Effector memory CD8-positive, alpha-beta T cell (primary cell): Measurements from ENCODE around the gene SWT1.
A peak's percentile ranks its signal among the peaks of the same experiment; 100 is the strongest.
"Not testable (repeated sequence)": the region's sequence is repeated elsewhere in the genome, so short reads cannot be mapped to it uniquely, and the experiment has no call there.

ENCODE experiments used
- ATAC-seq: fragments of 150-1000 bp; cut with Tn5 transposase; replicated peaks from 2 replicates; pipeline ENCODE4 v1.10.0; 2021; ENCODE audit warnings: mild to moderate bottlenecking, moderate library complexity
- DNase-seq, 3 experiments: peaks; one replicate each; pipeline ENCODE4 v3.0.0; 2021
- H3K27ac Mint-ChIP-seq, 2 donors: one replicate each; pipeline ENCODE4 v1.8.0; 2022; ENCODE audit warnings: mild to moderate bottlenecking in 2 of 2, mixed read lengths in 2 of 2, moderate library complexity in 2 of 2
- H3K27me3 Mint-ChIP-seq, 2 donors: one replicate each; pipeline ENCODE4 v1.8.0; 2022; ENCODE audit warnings: mixed read lengths in 2 of 2
- H3K36me3 Mint-ChIP-seq: one replicate; pipeline ENCODE4 v1.8.0; 2022; ENCODE audit warnings: mild to moderate bottlenecking, moderate library complexity, mixed read lengths; ENCODE audit not compliant: insufficient read depth
- H3K4me1 Mint-ChIP-seq, 2 donors: one replicate each; pipeline ENCODE4 v1.8.0; 2022; ENCODE audit warnings: low read depth in 2 of 2, mixed read lengths in 2 of 2
- H3K4me3 Mint-ChIP-seq, 2 donors: one replicate each; pipeline ENCODE4 v1.8.0; 2022; ENCODE audit warnings: mild to moderate bottlenecking in 2 of 2, mixed read lengths in 2 of 2, moderate library complexity in 2 of 2
- H3K9me3 Mint-ChIP-seq, 2 donors: one replicate each; pipeline ENCODE4 v1.8.0; 2022; ENCODE audit warnings: mixed read lengths in 2 of 2

The SWT1 gene

DNA sequence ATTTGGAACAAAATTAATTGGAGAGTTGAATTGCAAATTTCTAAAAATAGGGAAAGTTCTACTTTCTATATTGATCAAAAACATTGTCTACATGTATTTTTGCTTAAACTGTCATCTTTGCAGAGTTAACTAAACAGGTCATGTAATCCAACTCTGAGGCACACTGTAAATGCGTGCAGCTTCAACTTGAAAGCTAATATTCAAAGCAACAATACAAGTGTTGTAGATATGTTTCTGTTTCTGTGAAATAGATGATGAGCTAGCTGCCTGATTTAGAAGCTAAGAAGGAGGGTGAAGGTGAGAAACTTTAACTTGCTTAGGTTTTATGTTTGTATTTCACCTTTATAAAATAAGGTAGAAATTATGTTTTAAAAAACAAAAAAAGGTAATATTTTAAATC is 82.9 kb downstream of the SWT1 start:
- H3K27ac Mint-ChIP-seq: peak overlapping the region in 1 of 2 donors; percentile 20
- H3K4me3 Mint-ChIP-seq: no peak overlapping the region

DNA sequence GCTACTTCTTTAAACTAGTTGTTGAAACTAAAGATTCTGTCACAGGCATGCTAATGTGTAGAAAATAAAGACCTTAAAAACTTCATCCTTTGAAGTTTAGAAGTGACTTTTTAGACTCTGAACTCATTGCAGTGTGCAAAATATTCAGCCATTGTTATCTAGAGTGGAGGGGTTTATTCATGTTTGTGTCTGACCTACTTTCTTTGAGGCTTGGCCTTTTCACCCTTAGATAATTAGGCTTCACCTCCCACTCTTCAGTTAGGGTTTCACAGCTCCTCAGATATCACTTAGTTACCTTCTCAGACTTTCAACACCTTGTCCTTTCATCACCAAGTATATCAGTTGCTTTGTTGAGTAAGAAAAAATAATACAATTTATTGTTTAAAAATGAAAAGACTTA is 84.2 kb downstream of the SWT1 start:
- H3K4me1 Mint-ChIP-seq: peaks cover 11 to 13% of the 10 kb centered on the region in 2 donors
- H3K27ac Mint-ChIP-seq: peak overlapping the region; percentile 75 to 86
- H3K9me3 Mint-ChIP-seq: no peaks in the 10 kb centered on the region
- H3K36me3 Mint-ChIP-seq: peaks cover 3% of the 10 kb centered on the region
- no peaks in the 10 kb centered on the region for H3K27me3 Mint-ChIP-seq
- DNase-seq: no peak
- no peak overlapping the region for H3K4me3 Mint-ChIP-seq
- ATAC-seq: peak; percentile 93

More for the DNA sequence above, 82.9 kb downstream of the SWT1 start:
- Mint-ChIP-seq H3K27me3 (no peaks in the 10 kb centered on the region), H3K4me1 (peaks cover 11 to 13% of the 10 kb centered on the region in 2 donors), H3K9me3 (no peaks in the 10 kb centered on the region), H3K36me3 (peaks cover 3% of the 10 kb centered on the region)
- DNase-seq (no peak), ATAC-seq (no peak)

DNA sequence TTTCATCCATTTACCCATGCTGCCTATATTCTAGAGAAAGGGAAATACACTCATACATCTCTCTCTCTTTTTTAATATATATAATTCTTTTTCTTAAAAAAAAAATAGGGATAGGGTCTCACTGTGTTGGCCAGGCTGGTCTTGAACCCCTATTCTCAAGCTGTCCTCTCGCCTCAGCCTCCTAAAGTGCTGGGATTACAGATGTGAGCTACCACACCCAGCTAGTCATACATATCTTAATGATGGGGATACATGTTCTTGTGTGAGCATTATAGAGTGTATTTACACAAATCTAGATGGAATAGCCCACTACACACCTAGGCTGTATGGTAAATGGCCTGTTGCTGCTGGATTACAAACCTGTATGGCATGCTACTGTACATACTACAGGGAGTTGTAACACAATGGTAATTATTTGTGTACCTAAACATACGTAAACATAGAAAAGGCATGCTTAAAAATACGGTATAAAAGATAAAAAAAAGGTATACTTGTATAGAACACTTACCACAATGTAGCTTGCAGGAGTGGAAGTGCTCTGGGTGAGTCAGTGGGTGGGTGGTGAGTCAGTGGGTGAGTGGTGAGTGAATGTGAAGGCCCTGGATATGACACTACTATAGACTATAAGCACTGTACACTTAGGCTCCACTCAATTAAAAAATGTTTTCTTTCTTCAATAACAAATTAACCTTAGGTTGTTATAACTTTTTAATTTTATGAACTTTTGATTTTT is 87.2 kb downstream of the SWT1 start:
- Mint-ChIP-seq H3K36me3 (peaks cover 5% of the 10 kb centered on the region), H3K9me3 (no peaks in the 10 kb centered on the region), H3K4me3 (no peak overlapping the region), H3K27me3 (no peaks in the 10 kb centered on the region), H3K27ac (no peak overlapping the region), H3K4me1 (peaks cover 9 to 12% of the 10 kb centered on the region in 2 donors)
- DNase-seq (no peak), ATAC-seq (peak; percentile 43)

DNA sequence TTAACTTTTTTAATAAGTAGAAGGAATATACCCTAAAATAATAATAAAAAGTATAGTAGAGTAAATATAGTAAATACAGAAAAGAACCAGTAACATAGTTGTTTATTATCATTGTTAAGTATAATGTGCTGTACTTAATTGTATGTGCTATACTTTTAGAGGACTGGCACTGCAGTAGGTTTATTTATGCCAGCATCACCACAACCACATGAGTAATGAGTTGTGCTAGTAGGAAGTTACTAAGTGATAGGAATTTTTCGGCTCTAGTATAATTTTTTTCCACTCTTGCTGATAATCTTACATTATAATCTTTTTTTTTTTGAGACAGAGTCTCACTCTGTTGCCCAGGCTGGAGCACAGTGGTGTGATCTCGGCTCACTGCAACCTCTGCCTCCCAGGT is 88.5 kb downstream of the SWT1 start:
- Mint-ChIP-seq H3K27ac (no peak overlapping the region), H3K27me3 (no peaks in the 10 kb centered on the region), H3K9me3 (no peaks in the 10 kb centered on the region), H3K36me3 (peaks cover 5% of the 10 kb centered on the region), H3K4me1 (peaks cover 3 to 7% of the 10 kb centered on the region in 2 donors), H3K4me3 (no peak overlapping the region)
- DNase-seq: no peak
- no peak for ATAC-seq

DNA sequence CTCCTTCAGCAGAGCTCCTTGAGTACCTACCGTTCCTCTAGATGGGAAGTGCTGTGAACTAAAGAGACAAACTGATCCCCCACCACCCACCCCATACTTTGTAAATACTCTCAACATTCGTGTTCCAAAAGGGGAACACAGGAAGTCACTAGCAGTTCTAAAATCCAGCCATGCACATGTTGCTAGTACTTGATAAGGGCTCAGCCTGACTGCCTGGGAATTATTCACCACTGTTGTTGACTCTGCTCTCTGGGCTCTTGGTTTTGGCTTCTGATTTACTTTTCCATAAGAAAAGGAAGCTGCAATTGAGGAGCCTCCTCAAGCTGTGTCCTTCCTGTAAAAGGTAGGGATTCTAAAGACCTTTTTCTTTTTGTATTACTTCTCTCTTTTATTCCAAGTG is 92.6 kb downstream of the SWT1 start:
- Mint-ChIP-seq H3K36me3 (peaks cover 2% of the 10 kb centered on the region), H3K9me3 (no peaks in the 10 kb centered on the region), H3K27me3 (no peaks in the 10 kb centered on the region), H3K27ac (no peak overlapping the region), H3K4me1 (peaks cover 0 to 2% of the 10 kb centered on the region in 2 donors), H3K4me3 (no peak overlapping the region)
- DNase-seq: no peak
- ATAC-seq: no peak

DNA sequence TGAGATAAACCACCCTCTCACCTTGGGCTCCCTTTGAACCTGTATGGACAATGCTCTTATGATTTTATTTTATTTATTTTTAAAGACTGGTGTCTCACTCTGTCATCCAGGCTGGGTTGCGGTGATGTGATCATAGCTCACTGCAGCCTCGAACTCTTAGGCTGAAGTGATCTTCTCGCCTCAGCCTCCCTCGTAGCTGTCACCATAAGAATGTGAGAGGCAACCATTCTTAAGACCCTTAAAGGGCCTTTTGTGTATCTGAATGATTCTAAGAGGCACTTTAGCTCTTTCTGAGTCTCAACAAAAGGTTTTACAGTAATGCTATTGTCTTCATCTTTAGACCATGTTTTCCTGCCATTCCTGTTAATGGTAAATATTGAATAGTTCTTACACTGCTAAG is 93.1 kb downstream of the SWT1 start:
- ATAC-seq (no peak), DNase-seq (no peak)
- no peaks in the 10 kb centered on the region for H3K27me3 Mint-ChIP-seq
- H3K4me3 Mint-ChIP-seq: no peak overlapping the region
- H3K36me3 Mint-ChIP-seq: peaks cover 2% of the 10 kb centered on the region
- no peak overlapping the region for H3K27ac Mint-ChIP-seq
- H3K9me3 Mint-ChIP-seq: no peaks in the 10 kb centered on the region
- peaks cover 0 to 2% of the 10 kb centered on the region in 2 donors for H3K4me1 Mint-ChIP-seq

DNA sequence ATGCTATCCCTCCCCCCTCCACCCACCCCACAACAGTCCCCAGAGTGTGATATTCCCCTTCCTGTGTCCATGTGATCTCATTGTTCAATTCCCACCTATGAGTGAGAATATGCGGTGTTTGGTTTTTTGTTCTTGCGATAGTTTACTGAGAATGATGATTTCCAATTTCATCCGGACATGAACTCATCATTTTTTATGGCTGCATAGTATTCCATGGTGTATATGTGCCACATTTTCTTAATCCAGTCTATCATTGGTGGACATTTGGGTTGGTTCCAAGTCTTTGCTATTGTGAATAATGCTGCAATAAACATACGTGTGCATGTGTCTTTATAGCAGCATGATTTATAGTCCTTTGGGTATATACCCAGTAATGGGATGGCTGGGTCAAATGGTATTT is 95.0 kb downstream of the SWT1 start:
- H3K27ac Mint-ChIP-seq, H3K4me1 Mint-ChIP-seq, H3K9me3 Mint-ChIP-seq, H3K27me3 Mint-ChIP-seq, DNase-seq, H3K36me3 Mint-ChIP-seq, ATAC-seq, H3K4me3 Mint-ChIP-seq: not testable (repeated sequence)

DNA sequence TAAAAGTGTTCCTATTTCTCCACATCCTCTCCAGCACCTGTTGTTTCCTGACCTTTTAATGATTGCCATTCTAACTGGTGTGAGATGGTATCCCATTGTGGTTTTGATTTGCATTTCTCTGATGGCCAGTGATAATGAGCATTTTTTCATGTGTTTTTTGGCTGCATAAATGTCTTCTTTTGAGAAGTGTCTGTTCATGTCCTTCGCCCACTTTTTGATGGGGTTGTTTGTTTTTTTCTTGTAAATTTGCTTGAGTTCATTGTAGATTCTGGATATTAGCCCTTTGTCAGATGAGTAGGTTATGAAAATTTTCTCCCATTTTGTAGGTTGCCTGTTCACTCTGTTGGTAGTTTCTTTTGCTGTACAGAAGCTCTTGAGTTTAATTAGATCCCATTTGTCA is 95.4 kb downstream of the SWT1 start:
- H3K9me3 Mint-ChIP-seq, H3K27ac Mint-ChIP-seq, DNase-seq, H3K27me3 Mint-ChIP-seq, H3K4me3 Mint-ChIP-seq, H3K4me1 Mint-ChIP-seq, H3K36me3 Mint-ChIP-seq, ATAC-seq: not testable (repeated sequence)

DNA sequence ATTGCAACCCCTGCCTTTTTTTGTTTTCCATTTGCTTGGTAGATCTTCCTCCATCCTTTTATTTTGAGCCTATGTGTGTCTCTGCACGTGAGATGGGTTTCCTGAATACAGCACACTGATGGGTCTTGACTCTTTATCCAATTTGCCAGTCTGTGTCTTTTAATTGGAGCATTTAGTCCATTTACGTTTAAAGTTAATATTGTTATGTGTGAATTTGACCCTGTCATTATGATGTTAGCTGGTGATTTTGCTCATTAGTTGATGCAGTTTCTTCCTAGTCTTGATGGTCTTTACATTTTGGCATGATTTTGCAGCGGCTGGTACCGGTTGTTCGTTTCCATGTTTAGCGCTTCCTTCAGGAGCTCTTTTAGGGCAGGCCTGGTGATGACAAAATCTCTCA is 98.6 kb downstream of the SWT1 start:
- H3K4me1 Mint-ChIP-seq, H3K27ac Mint-ChIP-seq, H3K4me3 Mint-ChIP-seq, H3K27me3 Mint-ChIP-seq, ATAC-seq, DNase-seq, H3K36me3 Mint-ChIP-seq, H3K9me3 Mint-ChIP-seq: not testable (repeated sequence)

DNA sequence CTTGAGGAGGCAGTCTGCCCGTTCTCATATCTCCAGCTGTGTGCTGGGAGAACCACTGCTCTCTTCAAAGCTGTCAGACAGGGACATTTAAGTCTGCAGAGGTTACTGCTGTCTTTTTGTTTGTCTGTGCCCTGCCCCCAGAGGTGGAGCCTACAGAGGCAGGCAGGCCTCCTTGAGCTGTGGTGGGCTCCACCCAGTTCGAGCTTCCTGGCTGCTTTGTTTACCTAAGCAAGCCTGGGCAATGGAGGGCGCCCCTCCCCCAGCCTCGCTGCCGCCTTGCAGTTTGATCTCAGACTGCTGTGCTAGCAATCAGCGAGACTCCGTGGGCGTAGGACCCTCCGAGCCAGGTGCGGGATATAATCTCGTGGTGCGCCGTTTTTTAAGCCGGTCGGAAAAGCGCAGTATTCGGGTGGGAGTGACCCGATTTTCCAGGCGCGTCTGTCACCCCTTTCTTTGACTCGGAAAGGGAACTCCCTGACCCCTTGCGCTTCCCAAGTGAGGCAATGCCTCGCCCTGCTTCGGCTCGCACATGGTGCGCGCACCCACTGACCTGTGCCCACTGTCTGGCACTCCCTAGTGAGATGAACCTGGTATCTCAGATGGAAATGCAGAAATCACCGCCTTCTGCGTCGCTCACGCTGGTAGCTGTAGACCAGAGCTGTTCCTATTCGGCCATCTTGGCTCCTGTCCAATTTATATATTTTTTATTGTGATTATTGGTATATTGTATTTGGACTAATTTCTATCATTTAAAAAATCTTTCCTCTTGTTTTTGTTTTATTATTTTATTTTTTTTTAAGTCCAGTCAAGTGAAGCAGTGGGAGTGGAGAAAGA is 100.4 kb downstream of the SWT1 start:
- DNase-seq: peak in 2 of 3 experiments; percentile 2 to 11
- not testable (repeated sequence) for H3K36me3 Mint-ChIP-seq, ATAC-seq, H3K4me1 Mint-ChIP-seq, H3K9me3 Mint-ChIP-seq, H3K27me3 Mint-ChIP-seq
- Mint-ChIP-seq H3K4me3 (peak overlapping the region; percentile 70 to 71), H3K27ac (peak overlapping the region in 1 of 2 donors; percentile 76)

DNA sequence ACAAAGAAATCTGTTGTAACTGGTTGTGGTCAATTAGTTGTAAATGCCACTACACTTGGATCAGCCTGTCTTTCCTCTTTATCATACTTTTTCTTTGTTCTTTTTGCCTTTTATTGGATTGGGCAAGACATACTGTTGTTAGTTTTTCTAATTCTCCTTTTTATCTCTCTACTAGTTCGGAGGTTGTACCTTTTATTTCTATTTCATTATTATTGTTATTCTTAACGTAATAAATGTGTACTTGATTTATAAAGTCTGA is 100.9 kb downstream of the SWT1 start:
- H3K27me3 Mint-ChIP-seq: no peaks in the 10 kb centered on the region
- H3K36me3 Mint-ChIP-seq: no peaks in the 10 kb centered on the region
- H3K4me1 Mint-ChIP-seq: peaks cover 2 to 3% of the 10 kb centered on the region in 2 donors
- peak overlapping the region in 1 of 2 donors; percentile 76 for H3K27ac Mint-ChIP-seq
- peak overlapping the region; percentile 70 to 71 for H3K4me3 Mint-ChIP-seq
- H3K9me3 Mint-ChIP-seq: no peaks in the 10 kb centered on the region
- ATAC-seq (no peak), DNase-seq (no peak)

DNA sequence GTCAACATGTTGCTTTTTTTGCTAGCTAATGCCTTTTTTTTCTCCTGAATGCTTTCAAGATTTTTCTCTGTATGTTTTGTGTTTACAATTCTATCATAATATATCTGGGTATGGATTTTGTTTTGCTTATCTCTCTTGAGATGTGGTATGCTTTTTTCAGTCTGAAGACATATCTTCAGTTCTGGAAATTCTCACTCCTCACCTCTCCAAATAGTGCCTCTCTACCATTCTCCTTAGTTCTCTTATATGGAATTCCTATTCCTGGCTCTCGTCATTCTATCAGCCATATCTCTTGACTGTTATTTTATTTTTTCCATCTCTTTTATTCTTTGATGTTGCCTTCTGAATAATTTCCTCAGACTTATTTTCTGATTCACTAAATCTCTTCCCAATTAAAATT is 101.7 kb downstream of the SWT1 start:
- no peak for DNase-seq
- H3K9me3 Mint-ChIP-seq: no peaks in the 10 kb centered on the region
- no peaks in the 10 kb centered on the region for H3K36me3 Mint-ChIP-seq
- H3K27ac Mint-ChIP-seq: peak overlapping the region in 1 of 2 donors; percentile 14
- no peak overlapping the region for H3K4me3 Mint-ChIP-seq
- H3K4me1 Mint-ChIP-seq: peaks cover 2 to 3% of the 10 kb centered on the region in 2 donors
- no peaks in the 10 kb centered on the region for H3K27me3 Mint-ChIP-seq
- no peak for ATAC-seq

DNA sequence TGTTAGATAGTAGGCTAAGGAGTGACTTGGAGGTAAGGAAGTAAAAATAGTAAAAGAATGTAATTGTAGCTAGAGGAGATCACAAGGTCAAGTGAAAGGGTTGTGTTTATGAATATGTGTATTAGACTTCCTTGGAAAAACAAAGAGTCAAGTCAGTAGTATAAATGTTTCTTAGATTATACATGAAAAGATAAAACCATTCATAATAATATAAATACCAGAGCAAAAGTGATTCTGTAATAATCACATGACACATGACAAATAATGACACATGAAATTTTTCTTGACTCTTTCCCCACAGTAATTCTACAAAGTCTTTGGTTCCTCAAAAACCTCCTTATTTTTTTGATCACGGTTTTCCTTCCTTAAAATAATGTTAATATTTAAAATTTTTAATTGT is 103.6 kb downstream of the SWT1 start:
- Mint-ChIP-seq H3K27ac (no peak overlapping the region), H3K9me3 (no peaks in the 10 kb centered on the region), H3K4me3 (no peak overlapping the region), H3K36me3 (no peaks in the 10 kb centered on the region), H3K27me3 (no peaks in the 10 kb centered on the region), H3K4me1 (peaks cover 2 to 3% of the 10 kb centered on the region in 2 donors)
- DNase-seq (no peak), ATAC-seq (no peak)

DNA sequence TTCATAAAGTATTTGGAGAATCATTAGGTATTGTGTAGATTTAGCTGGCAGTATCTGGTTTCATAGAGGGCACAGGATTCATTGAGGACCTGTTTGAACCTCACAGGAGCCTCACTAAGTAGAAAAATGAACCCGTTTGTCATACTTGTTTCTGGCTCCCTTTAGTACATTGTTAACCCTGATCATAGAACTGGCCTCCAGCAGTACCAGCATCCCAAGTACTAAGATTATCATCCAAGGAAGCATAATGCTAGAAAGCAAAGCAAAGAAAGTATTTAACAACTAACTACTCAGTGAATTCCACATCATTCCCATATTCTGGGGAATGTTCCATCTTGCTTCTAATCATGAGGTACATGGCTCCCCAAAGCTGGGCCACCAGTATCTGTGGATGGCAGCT is 105.2 kb downstream of the SWT1 start:
- H3K36me3 Mint-ChIP-seq: no peaks in the 10 kb centered on the region
- ATAC-seq (no peak), DNase-seq (no peak)
- H3K4me1 Mint-ChIP-seq: no peaks in the 10 kb centered on the region
- H3K4me3 Mint-ChIP-seq: no peak overlapping the region
- H3K27ac Mint-ChIP-seq: no peak overlapping the region
- no peaks in the 10 kb centered on the region for H3K27me3 Mint-ChIP-seq
- H3K9me3 Mint-ChIP-seq: no peaks in the 10 kb centered on the region
